CD1c-positive myeloid dendritic cell (primary cell): ENCODE results near the gene MYG1.
"Not testable (repeated sequence)": the region's sequence is repeated elsewhere in the genome, so short reads cannot be mapped to it uniquely, and the experiment has no call there.

Experiments
- DNase-seq: peaks from one replicate; pipeline ENCODE4 v3.0.0-alpha.2; 2016; ENCODE audit errors: extremely low spot score

The MYG1 gene

GRCh38 chr12:53327435-53328042 lies 28.0 kb downstream of the MYG1 start:
- peak; percentile 40 for DNase-seq

DNA sequence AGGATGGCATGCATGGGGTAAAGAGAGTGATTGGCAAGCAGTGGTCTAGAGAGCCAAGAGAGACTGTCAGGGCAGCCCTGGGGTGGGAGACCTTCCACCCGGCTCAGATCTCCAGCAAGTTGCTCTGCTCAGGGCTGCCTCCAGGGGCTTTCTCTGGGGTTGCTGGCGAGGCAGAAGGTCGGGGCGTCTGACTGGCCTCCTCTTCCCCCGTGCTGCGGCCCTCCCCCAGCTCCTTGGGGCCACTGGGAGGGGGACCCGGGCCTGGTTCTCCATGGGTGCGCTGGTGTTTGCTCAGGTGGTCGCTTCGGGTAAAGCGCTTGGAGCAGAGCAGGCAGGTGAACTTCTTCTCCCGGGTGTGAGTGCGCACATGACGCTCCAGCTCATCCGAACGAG lies 28.5 kb downstream of the MYG1 start:
- DNase-seq = no peak

GRCh38 chr12:53330671-53331070 lies 31.2 kb downstream of the MYG1 start:
- no peak for DNase-seq

- DNase-seq = not testable (repeated sequence)
These were observed 32.8 kb downstream of the MYG1 start for GRCh38 chr12:53332339-53332738.

DNA sequence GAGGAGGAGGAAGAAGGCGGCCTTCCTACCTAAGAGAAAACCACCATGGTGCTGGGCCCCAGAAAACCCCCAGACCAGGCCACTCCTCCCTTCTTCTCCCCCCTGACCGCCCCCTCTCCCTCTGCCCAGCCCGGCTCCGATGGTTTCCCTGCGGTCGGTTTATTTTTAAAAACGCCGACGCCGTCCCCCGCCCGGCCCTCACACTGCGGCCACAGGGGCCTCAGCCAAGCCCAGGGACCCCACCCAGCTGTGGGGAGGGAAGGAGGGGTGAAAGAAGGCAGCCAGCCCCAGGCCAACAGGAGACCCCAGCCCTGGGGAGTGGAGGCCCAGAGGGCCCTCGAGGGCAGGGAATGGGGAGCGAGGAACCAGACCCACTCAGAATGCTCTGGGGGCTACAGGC lies 33.2 kb downstream of the MYG1 start:
- DNase-seq = no peak

GRCh38 chr12:53333289-53333688 lies 33.8 kb downstream of the MYG1 start:
- DNase-seq = no peak

DNA sequence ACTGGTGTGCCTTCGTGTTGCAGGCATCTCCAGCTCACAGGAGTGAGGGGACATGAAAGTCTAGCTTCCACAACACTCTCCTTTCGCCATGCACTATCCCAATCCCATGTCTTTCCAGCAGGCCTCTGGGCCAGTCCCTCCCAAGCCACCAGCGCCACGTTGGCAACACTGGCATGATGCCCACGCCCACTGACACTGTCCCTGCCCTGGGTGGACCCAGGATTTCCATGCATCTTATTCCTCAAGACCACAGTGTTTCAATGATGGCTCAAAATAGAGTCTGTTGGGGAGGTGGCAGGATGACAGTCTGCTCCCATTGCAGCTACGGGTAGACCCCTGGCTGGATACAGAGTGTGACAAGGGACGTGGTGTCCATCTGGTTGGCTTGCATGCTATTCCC lies 34.4 kb downstream of the MYG1 start:
- no peak for DNase-seq

DNA sequence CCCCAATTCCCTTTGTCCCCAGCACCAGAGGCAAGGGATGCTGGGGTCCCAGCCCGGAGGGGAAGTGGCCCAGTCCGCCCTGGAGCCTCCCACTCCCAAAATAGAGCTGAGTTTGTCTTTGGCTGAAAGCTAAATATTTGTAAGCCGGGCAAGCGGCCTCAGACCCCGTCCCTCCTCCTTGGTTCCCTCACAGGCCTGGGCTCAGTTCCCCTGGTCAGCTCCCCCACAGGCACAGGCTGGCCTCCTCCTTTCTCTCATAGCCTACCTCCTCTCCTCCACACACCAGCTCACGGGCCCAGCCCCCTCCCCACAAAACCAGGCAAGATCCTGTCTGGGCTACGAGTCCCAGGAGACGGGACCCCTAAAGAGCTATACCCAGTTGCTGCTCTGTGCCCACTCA lies 35.3 kb downstream of the MYG1 start:
- DNase-seq = no peak

DNA sequence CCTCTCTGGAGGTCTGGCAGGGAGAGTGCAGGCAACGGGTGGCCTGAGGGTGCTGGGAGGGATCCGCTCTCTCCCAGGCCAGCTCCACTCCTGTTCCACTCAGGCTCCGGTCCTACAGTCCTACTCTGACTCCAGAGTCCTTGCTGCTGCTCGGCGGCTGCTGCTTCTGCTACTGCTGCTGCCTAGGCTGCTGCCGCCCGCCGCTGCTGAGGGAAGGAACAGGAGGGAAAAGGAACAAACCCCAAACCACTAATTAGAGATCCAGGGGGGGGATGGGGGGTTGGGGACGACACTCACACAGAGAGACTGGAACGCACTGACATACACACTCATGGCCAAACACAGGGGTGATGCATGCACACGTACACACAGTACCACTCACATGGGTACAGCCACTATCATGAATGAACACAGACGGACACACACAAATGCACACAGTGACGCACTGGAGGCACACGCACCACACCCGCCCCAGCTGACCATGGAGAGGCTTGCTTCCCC lies 36.7 kb downstream of the MYG1 start, which contains the start of gene SP7:
TSS of gene SP7 (minus strand) at position 174 of the 501 bp plus-strand sequence. CDS start 708 bp downstream, outside the sequence.
- DNase-seq = peak; percentile 32

- no peak for DNase-seq
These were observed 38.5 kb downstream of the MYG1 start for GRCh38 chr12:53338017-53338416.

DNA sequence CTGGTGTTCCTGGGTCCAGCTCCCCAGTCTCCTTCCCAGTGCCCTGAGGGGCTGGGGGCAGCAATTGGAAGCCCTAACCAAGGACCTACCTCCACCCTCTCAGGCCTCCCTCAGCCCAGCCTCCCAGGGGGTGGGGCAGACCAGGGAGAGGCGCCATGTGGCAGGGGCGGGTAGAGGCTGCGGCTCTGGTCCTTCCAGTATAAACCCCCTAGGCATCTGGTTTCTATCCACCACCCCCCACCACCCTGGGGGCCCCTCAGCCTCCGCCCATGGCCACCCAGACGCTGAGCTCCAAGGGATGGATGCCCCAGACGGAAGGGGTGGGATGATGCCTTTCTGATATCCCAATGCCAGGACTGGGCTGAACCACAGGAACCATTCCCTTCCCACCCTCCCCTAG lies 39.4 kb downstream of the MYG1 start:
- no peak for DNase-seq

GRCh38 chr12:53340398-53340797 lies 40.9 kb downstream of the MYG1 start:
- no peak for DNase-seq

DNA sequence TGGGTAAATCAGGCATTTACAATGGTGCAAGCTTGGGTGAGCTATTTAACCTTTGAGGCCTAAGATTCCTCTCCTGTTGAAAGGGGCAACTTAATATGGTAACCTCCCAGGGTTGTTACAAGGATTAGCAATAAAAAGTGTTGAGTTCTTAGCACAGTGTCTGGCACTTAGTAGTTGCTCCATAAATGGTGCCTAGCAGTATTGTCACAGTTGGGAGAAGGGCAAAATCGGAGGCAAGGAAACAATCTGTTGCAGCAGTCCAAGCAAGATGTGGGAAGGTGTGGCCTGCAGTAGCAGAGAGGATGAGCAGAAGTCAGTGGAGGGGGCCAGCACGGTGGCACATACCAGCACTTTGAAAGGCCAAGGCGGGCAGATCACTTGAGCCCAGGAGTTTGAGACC lies 44.0 kb downstream of the MYG1 start:
- DNase-seq = no peak

DNA sequence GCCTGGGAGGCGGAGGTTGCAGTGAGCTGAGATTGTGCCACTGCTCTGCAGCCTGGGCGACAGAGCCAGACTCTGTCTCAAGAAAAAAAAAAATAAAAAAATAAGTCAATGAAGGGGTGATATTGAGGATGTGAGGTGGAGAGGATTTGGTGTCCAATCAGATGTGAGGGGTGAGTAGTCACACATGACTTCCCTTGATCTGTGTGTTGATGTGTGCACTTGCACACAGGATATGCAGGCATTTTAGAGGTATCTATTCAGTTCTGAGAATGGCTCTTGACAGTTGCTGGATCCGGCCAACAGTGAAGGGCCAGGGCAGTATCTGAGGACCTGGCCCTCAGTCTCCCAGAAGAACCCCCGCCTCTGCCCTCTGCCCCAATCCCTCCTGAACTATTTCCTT lies 44.5 kb downstream of the MYG1 start:
- DNase-seq = no peak

DNA sequence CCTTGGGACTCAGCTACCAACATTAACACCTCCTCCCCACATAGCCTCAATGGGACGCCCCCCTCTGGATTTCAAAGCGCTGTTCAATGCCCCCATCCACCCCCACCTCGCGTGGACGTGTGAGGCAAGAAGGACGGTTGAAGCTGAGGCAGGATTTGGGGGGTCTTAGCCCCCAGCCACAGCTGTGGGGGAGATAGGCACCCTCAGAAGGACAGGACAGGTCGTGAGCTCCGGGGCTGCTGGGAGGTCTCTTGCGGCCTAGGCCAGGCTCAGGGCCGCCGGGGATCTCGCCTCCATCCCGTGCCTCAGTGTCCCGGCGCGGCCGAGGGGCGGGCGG lies 45.0 kb downstream of the MYG1 start:
- DNase-seq = no peak

GRCh38 chr12:53344824-53345485 lies 45.5 kb downstream of the MYG1 start:
- DNase-seq = peak; percentile 64

DNA sequence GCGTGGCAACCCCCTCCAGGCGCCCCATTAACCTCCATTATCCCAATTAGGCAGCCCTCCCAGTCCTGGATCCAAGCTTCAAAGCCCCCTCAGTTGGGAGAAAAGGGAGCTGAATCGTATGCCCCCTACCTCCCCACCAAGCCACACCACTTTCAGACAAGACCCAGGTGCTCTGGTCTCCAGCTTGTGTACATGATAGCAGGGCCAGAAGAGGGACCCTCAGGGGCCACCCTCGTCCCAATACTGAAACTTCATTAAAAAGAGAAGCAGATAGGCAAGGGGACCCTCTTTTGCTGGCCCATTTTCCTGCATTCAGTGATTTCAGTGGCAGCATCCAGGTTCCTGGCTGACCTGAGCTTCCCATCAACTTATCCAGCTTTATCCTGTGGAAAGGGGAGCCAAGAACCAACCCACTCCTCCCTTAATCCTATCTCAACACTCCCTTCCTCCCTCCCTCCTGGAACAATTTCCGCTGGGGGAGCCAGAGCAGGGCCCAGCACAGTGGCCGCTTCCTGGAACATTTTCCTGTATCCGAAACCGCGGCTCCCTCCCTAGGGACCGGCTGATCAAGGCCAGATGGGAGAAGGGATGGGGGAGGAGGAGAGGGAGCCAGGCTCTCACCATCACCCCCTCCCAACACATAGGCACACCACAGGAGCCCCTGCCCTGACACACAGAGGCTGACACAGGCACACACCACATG lies 46.1 kb downstream of the MYG1 start:
- DNase-seq = no peak

- peak; percentile 25 for DNase-seq
These were observed 47.0 kb downstream of the MYG1 start for GRCh38 chr12:53346491-53346890.

GRCh38 chr12:53347905-53348304 lies 48.4 kb downstream of the MYG1 start:
- no peak for DNase-seq

- peak; percentile 93 for DNase-seq
These were observed 53.1 kb downstream of the MYG1 start for GRCh38 chr12:53352331-53353256.

DNA sequence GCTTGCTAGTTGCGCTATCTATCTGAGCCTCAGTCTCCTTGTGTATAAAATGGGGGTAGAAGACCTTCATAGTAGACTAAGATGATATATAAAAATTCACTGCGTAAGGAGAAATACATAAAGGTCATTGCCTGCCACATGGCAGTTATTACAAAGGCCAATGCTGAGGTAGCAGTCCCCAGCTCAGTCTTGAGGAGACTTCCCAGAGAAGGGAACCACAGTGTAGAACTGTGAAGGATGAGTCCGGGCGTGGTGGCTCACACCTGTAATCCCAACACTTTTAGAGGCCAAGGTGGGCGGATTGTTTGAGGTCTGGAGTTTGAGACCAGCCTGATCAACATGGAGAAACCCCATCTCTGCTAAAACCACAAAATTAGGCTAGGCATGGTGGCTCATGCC lies 53.8 kb downstream of the MYG1 start:
- peak; percentile 14 for DNase-seq

- DNase-seq = no peak
These were observed 55.6 kb downstream of the MYG1 start for GRCh38 chr12:53355121-53355520.
